GM23338 (cell line): ENCODE measurements around the gene SEMA3C. TPM values are rescaled to one million over a fixed set of nuclear protein-coding genes. Genes with fewer than 3 reads are reported as not detected.

Experiments used
- ATAC-seq: fragments of 200-7000 bp; cut with Tn5 transposase; 3 replicates; pipeline ENCODE4 v1.9.1; 2020
- DNase-seq: peaks from one replicate; pipeline ENCODE4 v3.0.0-alpha.2; 2015; ENCODE audit warnings: low spot score
- H2AFZ ChIP-seq: fragments of 200-600 bp; sonication (generic); 2 replicates; pipeline ENCODE4 v1.8.0; 2016; ENCODE audit warnings: antibody characterized with exemption, mild to moderate bottlenecking, moderate library complexity
- H3F3A ChIP-seq: fragments of 200-600 bp; sonication (generic); replicated peaks from 2 replicates; pipeline ENCODE4 v1.8.0; 2017; ENCODE audit warnings: antibody characterized with exemption, mixed run types, low read depth
- H3K27ac ChIP-seq: fragments of 200-600 bp; sonication (generic); 2 replicates; pipeline ENCODE4 v1.6.1; 2016; ENCODE audit warnings: low read depth
- H3K27me3 ChIP-seq: fragments of 200-600 bp; sonication (generic); 2 replicates; pipeline ENCODE4 v1.8.0; 2016; ENCODE audit warnings: mild to moderate bottlenecking, mixed run types, moderate library complexity; ENCODE audit not compliant: insufficient read depth
- H3K36me3 ChIP-seq: fragments of 200-600 bp; sonication (generic); 2 replicates; pipeline ENCODE4 v1.8.0; 2016; ENCODE audit warnings: mild to moderate bottlenecking; ENCODE audit not compliant: insufficient read depth
- H3K4me1 ChIP-seq: fragments of 200-600 bp; sonication (generic); 2 replicates; pipeline ENCODE4 v1.8.0; 2016; ENCODE audit warnings: mild to moderate bottlenecking, moderate library complexity; ENCODE audit not compliant: insufficient read depth
- H3K4me2 ChIP-seq: fragments of 200-600 bp; sonication (generic); 2 replicates; pipeline ENCODE4 v1.7.1; 2017; ENCODE audit warnings: mixed run types
- H3K4me3 ChIP-seq: fragments of 200-600 bp; sonication (generic); 2 replicates; pipeline ENCODE4 v1.6.1; 2016; ENCODE audit warnings: mixed run types
- H3K79me2 ChIP-seq: fragments of 200-600 bp; sonication (generic); replicated peaks from 2 replicates; pipeline ENCODE4 v1.8.0; 2017; ENCODE audit warnings: mild to moderate bottlenecking; ENCODE audit not compliant: insufficient read depth
- H3K9me2 ChIP-seq: fragments of 200-600 bp; sonication (generic); 2 replicates; pipeline ENCODE4 v1.8.0; 2017; ENCODE audit not compliant: insufficient read depth
- H4K20me1 ChIP-seq: fragments of 200-600 bp; sonication (generic); replicated peaks from 2 replicates; pipeline ENCODE4 v1.8.0; 2017; ENCODE audit warnings: mild to moderate bottlenecking; ENCODE audit not compliant: insufficient read depth
- H3K27ac Mint-ChIP-seq: 2 replicates; pipeline ENCODE4 v1.8.0; 2020; ENCODE audit warnings: inconsistent platforms, mild to moderate bottlenecking, moderate library complexity, mixed read lengths
- H3K27me3 Mint-ChIP-seq: 3 replicates; pipeline ENCODE4 v1.8.0; 2022; ENCODE audit warnings: low read depth, mild to moderate bottlenecking, moderate library complexity, mixed read lengths, inconsistent platforms; ENCODE audit not compliant: insufficient read depth, poor library complexity
- H3K36me3 Mint-ChIP-seq: 3 replicates; pipeline ENCODE4 v1.8.0; 2021; ENCODE audit warnings: low read depth, mild to moderate bottlenecking, inconsistent platforms, moderate library complexity, mixed read lengths
- H3K4me1 Mint-ChIP-seq: 3 replicates; pipeline ENCODE4 v1.8.0; 2020; ENCODE audit warnings: mild to moderate bottlenecking, inconsistent platforms, mixed read lengths
- H3K4me3 Mint-ChIP-seq: 3 replicates; pipeline ENCODE4 v1.8.0; 2021; ENCODE audit warnings: moderate library complexity, mild to moderate bottlenecking, inconsistent platforms, mixed read lengths
- H3K9me3 Mint-ChIP-seq: 3 replicates; pipeline ENCODE4 v1.8.0; 2020; ENCODE audit warnings: moderate library complexity, mild to moderate bottlenecking, inconsistent platforms, mixed read lengths
- CTCF ChIP-seq, 2 experiments: fragments of 200-600 bp in 1 of 2; sonication (generic) in 1 of 2; conservative IDR thresholded peaks; 2 replicates each; pipeline versions ENCODE4 v1.5.1 to v1.6.1; 2016 to 2017; ENCODE audit warnings: antibody characterized with exemption in 2 of 2, low read depth in 2 of 2, mild to moderate bottlenecking in 2 of 2, moderate library complexity in 1 of 2
- JUNB ChIP-seq: IDR thresholded peaks from one replicate; pipeline ENCODE4 v1.6.1; 2016; ENCODE audit warnings: antibody characterized with exemption; ENCODE audit not compliant: unreplicated experiment
- NANOG ChIP-seq: IDR thresholded peaks from 2 replicates; pipeline ENCODE4 v1.6.1; 2016; ENCODE audit warnings: antibody characterized with exemption, borderline replicate concordance
- POLR2AphosphoS5 ChIP-seq: IDR thresholded peaks from 2 replicates; pipeline ENCODE4 v1.6.1; 2016; ENCODE audit warnings: antibody characterized with exemption, low read depth
- REST ChIP-seq: IDR thresholded peaks from one replicate; pipeline ENCODE4 v1.6.1; 2018; ENCODE audit warnings: antibody characterized with exemption; ENCODE audit not compliant: unreplicated experiment
- STAT1 ChIP-seq: IDR thresholded peaks from one replicate; pipeline ENCODE4 v1.6.1; 2016; ENCODE audit warnings: antibody characterized with exemption; ENCODE audit not compliant: unreplicated experiment
- ZNF114 ChIP-seq: fragments of 250-450 bp; sonication (Bioruptor Pico); IDR thresholded peaks from 2 replicates; pipeline ENCODE4 v1.5.0; 2020; ENCODE audit warnings: mild to moderate bottlenecking, moderate library complexity
- ZNF331 ChIP-seq: fragments of 250-450 bp; sonication (Bioruptor Pico); IDR thresholded peaks from 2 replicates; pipeline ENCODE4 v1.5.0; 2020; ENCODE audit warnings: low read depth, mild to moderate bottlenecking, moderate library complexity
- ZNF462 ChIP-seq: fragments of 250-450 bp; sonication (Bioruptor Pico); IDR thresholded peaks from 2 replicates; pipeline ENCODE4 v1.5.0; 2020; ENCODE audit warnings: mild to moderate bottlenecking, moderate library complexity
- polyA plus RNA-seq: library from polyadenylated mRNA; unstranded; fragments of >200 nt; fragmentation: Nextera tagmentation; extraction: Ambion mirVana; gene quantifications from 2 replicates; pipeline ENCODE4 v1.2.1, GENCODE V29; 2016
- total RNA-seq: library from RNA; depleted of rRNA; stranded (reverse); fragments of >200 nt; shearing (Covaris generic); gene quantifications from 2 replicates; pipeline ENCODE4 v1.2.3, GENCODE V29; 2014

Gene SEMA3C
- total and polyA plus RNA-seq, 2 experiments from 2014 or later = 1.0 to 3.5 TPM

GRCh38 chr7:80773787-80774508 is 144.9 kb downstream of the SEMA3C start (continued):
- TF ChIP-seq ZNF462 = no peak
- no peak for TF ChIP-seq STAT1
- no peak for TF ChIP-seq JUNB

GRCh38 chr7:80772347-80772993 is 146.4 kb downstream of the SEMA3C start:
- ATAC-seq (peak; percentile 73), DNase-seq (peak; percentile 27)
- Mint-ChIP-seq H3K4me1 (peaks cover 22% of the 10 kb centered on the region), H3K27ac (no peak overlapping the region), H3K27me3 (peaks cover 4% of the 10 kb centered on the region), H3K9me3 (no peaks in the 10 kb centered on the region), H3K36me3 (no peaks in the 10 kb centered on the region), H3K4me3 (no peak overlapping the region)
- Histone ChIP-seq H3K36me3 (no peaks in the 10 kb centered on the region), H3K4me1 (peaks cover 4% of the 10 kb centered on the region; the same call in 1 of the 2 replicates), H2AFZ (no peak overlapping the region), H3K27ac (no peak overlapping the region), H4K20me1 (no peaks in the 10 kb centered on the region), H3F3A (no peaks in the 10 kb centered on the region), H3K4me2 (no peak overlapping the region), H3K4me3 (no peak overlapping the region), H3K79me2 (no peaks in the 10 kb centered on the region), H3K27me3 (no peaks in the 10 kb centered on the region), H3K9me2 (no peaks in the 10 kb centered on the region)
- TF ChIP-seq NANOG (no peak), STAT1 (no peak), REST (no peak), ZNF331 (CRISPR knock-in tag) (no peak), CTCF (conservative IDR thresholded peaks at IDR 0.05; ENCODE audit: low read depth in 2 of 2) (no peak), ZNF114 (CRISPR knock-in tag) (no peak), POLR2AphosphoS5 (no peak)
